ENCODE measurements around the gene IFI44.

- TF ChIP-seq CTCF (IDR thresholded peaks at IDR 0.05) (no peak), POLR2A (IDR thresholded peaks at IDR 0.05; ENCODE audit: low read depth) (no peak), POLR2AphosphoS5 (IDR thresholded peaks at IDR 0.05) (no peak)
These were observed 31.6 kb downstream of the IFI44 start for GRCh38 chr1:78681265-78681664.

Data from esophagus muscularis mucosa (tissue), 3 donors.